Measurements from ENCODE around the gene PSME3IP1. TPM values are rescaled to one million over a fixed set of nuclear protein-coding genes. Genes with fewer than 3 reads are reported as not detected.
"Not testable (repeated sequence)": the region's sequence is repeated elsewhere in the genome, so short reads cannot be mapped to it uniquely, and the experiment has no call there.

Gene PSME3IP1
- total RNA-seq, 3 donors from 2014 or later = 97.9 to 138 (median 114) TPM

GRCh38 chr16:57203451-57203850, 17.6 kb upstream of the PSME3IP1 start:
- Histone ChIP-seq H3K36me3 (ENCODE audit: low read depth) (no peaks in the 10 kb centered on the region), H3K4me3 (no peak overlapping the region), H3K4me1 (ENCODE audit: low read depth) (no peaks in the 10 kb centered on the region), H3K9me3 (no peaks in the 10 kb centered on the region)
- no peak for DNase-seq
- intact Hi-C loops (cut with DNase I, micrococcal nuclease) = no loop called here
- no peak for TF ChIP-seq CTCF (IDR thresholded peaks at IDR 0.05)
- no peak for ATAC-seq

- no peak for TF ChIP-seq CTCF (IDR thresholded peaks at IDR 0.05)
- Histone ChIP-seq H3K4me3 (no peak overlapping the region), H3K4me1 (ENCODE audit: low read depth) (no peaks in the 10 kb centered on the region), H3K9me3 (no peaks in the 10 kb centered on the region), H3K36me3 (ENCODE audit: low read depth) (no peaks in the 10 kb centered on the region)
- DNase-seq (no peak), ATAC-seq (no peak)
- intact Hi-C loops (cut with DNase I, micrococcal nuclease) = no loop called here
These were observed 16.5 kb upstream of the PSME3IP1 start for GRCh38 chr16:57202095-57202886.

GRCh38 chr16:57200926-57201325, 15.1 kb upstream of the PSME3IP1 start:
- H3K9me3 ChIP-seq = not testable (repeated sequence)

GRCh38 chr16:57200321-57200720, 14.5 kb upstream of the PSME3IP1 start:
- intact Hi-C loops (cut with DNase I, micrococcal nuclease); ATAC-seq; DNase-seq; H3K9me3 ChIP-seq; H3K4me3 ChIP-seq; H3K36me3 ChIP-seq (ENCODE audit: low read depth); H3K4me1 ChIP-seq (ENCODE audit: low read depth): not testable (repeated sequence)

More at GRCh38 chr16:57200926-57201325, 15.1 kb upstream of the PSME3IP1 start:
- DNase-seq; H3K36me3 ChIP-seq (ENCODE audit: low read depth); intact Hi-C loops (cut with DNase I, micrococcal nuclease); ATAC-seq; H3K4me1 ChIP-seq (ENCODE audit: low read depth); H3K4me3 ChIP-seq: not testable (repeated sequence)

GRCh38 chr16:57196753-57197152, 10.9 kb upstream of the PSME3IP1 start:
- DNase-seq = no peak
- H3K4me3 ChIP-seq = no peak overlapping the region
- intact Hi-C loops (cut with DNase I, micrococcal nuclease) = no loop called here
- no peaks in the 10 kb centered on the region for H3K36me3 ChIP-seq (ENCODE audit: low read depth)
- H3K9me3 ChIP-seq = no peaks in the 10 kb centered on the region
- TF ChIP-seq CTCF (IDR thresholded peaks at IDR 0.05) = no peak
- no peak for ATAC-seq
- no peaks in the 10 kb centered on the region for H3K4me1 ChIP-seq (ENCODE audit: low read depth)

- no peak for TF ChIP-seq CTCF (IDR thresholded peaks at IDR 0.05)
- Histone ChIP-seq H3K4me1 (ENCODE audit: low read depth) (no peaks in the 10 kb centered on the region), H3K4me3 (no peak overlapping the region), H3K9me3 (no peaks in the 10 kb centered on the region), H3K36me3 (ENCODE audit: low read depth) (no peaks in the 10 kb centered on the region)
- ATAC-seq = no peak
- DNase-seq = no peak
- intact Hi-C loops (cut with DNase I, micrococcal nuclease) = no loop called here
These were observed 10.4 kb upstream of the PSME3IP1 start for GRCh38 chr16:57196286-57196685.

All from mucosa of descending colon (tissue), 3 donors.